ENCODE measurements around the gene KLF1.

DNA sequence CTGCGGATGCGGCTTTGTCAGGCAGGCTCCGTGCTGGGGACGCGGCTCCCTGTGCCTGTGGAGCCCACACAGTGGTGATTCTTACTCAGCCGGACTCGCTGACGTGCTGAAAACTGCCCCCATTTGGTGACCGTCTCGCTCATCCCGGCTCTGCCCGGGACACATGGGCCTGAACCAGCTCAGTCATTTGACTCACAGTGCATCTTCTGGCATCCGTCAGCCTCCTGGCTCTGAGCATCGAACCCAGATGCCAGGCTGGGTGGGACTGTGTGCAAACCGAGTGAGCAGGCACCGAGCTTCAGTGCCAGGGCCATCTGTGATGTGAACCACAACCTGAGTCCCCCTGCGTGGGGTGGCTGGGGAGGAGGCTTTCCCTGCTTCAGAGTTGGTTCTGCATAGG lies 9.5 kb upstream of the KLF1 start:
- TF ChIP-seq, protein P1, sequence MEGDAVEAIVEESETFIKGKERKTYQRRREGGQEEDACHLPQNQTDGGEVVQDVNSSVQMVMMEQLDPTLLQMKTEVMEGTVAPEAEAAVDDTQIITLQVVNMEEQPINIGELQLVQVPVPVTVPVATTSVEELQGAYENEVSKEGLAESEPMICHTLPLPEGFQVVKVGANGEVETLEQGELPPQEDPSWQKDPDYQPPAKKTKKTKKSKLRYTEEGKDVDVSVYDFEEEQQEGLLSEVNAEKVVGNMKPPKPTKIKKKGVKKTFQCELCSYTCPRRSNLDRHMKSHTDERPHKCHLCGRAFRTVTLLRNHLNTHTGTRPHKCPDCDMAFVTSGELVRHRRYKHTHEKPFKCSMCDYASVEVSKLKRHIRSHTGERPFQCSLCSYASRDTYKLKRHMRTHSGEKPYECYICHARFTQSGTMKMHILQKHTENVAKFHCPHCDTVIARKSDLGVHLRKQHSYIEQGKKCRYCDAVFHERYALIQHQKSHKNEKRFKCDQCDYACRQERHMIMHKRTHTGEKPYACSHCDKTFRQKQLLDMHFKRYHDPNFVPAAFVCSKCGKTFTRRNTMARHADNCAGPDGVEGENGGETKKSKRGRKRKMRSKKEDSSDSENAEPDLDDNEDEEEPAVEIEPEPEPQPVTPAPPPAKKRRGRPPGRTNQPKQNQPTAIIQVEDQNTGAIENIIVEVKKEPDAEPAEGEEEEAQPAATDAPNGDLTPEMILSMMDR (conservative IDR thresholded peaks at IDR 0.05; ENCODE audit: low read length), result no peak
- no peak for TF ChIP-seq EZH2phosphoT487 (IDR thresholded peaks at IDR 0.05; ENCODE audit: borderline replicate concordance)

Measured in Loucy (cell line).